OCI-LY1 (cell line): ENCODE data around the gene EIF4EBP2.

ENCODE experiments used
- EZH2 ChIP-seq: fragments of 200-600 bp; sonication (generic), shearing (Covaris generic); IDR thresholded peaks from 2 replicates; pipeline ENCODE4 v1.8.0; 2017; ENCODE audit warnings: borderline replicate concordance, mixed run types, mild to moderate bottlenecking, antibody characterized with exemption, low read length, moderate library complexity, mixed read lengths
- TF ChIP-seq, protein P1 (sequence below): fragments of 200-600 bp; sonication (generic), shearing (Covaris generic); IDR thresholded peaks from 2 replicates; pipeline ENCODE4 v1.5.1; 2017; ENCODE audit warnings: mild to moderate bottlenecking, antibody characterized with exemption, low read length, moderate library complexity, mixed read lengths

DNA sequence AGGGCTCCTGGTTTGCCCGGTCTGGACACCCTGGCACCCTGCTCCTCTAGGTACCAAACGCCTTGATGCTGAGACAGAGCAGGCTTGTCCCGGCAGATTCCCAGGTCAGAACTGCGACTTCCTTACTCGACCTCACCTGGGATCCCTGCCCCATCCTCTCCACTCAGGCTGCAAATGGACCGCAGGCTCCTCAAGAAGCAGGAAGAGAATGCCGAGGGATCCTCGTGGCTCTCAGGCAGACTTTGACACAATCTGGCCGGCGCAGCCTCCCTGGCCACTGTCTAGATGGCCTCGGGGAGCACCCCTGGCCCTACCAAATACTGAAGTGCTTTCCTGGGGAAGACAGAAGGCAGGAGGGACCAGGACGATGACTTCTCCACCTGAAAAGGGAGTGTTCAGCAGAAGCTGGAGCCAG is 38.0 kb downstream of the EIF4EBP2 start:
- TF ChIP-seq, protein P1, sequence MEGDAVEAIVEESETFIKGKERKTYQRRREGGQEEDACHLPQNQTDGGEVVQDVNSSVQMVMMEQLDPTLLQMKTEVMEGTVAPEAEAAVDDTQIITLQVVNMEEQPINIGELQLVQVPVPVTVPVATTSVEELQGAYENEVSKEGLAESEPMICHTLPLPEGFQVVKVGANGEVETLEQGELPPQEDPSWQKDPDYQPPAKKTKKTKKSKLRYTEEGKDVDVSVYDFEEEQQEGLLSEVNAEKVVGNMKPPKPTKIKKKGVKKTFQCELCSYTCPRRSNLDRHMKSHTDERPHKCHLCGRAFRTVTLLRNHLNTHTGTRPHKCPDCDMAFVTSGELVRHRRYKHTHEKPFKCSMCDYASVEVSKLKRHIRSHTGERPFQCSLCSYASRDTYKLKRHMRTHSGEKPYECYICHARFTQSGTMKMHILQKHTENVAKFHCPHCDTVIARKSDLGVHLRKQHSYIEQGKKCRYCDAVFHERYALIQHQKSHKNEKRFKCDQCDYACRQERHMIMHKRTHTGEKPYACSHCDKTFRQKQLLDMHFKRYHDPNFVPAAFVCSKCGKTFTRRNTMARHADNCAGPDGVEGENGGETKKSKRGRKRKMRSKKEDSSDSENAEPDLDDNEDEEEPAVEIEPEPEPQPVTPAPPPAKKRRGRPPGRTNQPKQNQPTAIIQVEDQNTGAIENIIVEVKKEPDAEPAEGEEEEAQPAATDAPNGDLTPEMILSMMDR, result no peak
- no peak for TF ChIP-seq EZH2
